ENCODE data around the gene S1PR3. TPM values are rescaled to one million over a fixed set of nuclear protein-coding genes. Genes with fewer than 3 reads are reported as not detected.
A peak's percentile ranks its signal among the peaks of the same experiment; 100 is the strongest.

S1PR3 gene
- total RNA-seq, 4 donors from 2014 or later: 4.3 to 13.5 (median 5.6) TPM

- H3K9me3 ChIP-seq: no peaks in the 10 kb centered on the region
- TF ChIP-seq EP300 (IDR thresholded peaks at IDR 0.05) (no peak), POLR2AphosphoS5 (IDR thresholded peaks at IDR 0.05) (no peak), CTCF (IDR thresholded peaks at IDR 0.05) (no peak), POLR2A (IDR thresholded peaks at IDR 0.05) (no peak)
- 47% methylated on average over 7 of the region's 8 CpGs for WGBS
- no peaks in the 10 kb centered on the region for H3K36me3 ChIP-seq
- DNase-seq (ENCODE audit: low spot score in 2 of 2): no peak
- no peaks in the 10 kb centered on the region for H3K27me3 ChIP-seq
- H3K4me1 ChIP-seq: no peaks in the 10 kb centered on the region
- no peak overlapping the region for H3K4me3 ChIP-seq
- no peak overlapping the region for H3K27ac ChIP-seq
These were observed 21.5 kb upstream of the S1PR3 start for GRCh38 chr9:88969646-88970373.

- no peaks in the 10 kb centered on the region for H3K36me3 ChIP-seq
- no peaks in the 10 kb centered on the region for H3K27me3 ChIP-seq
- no peak overlapping the region for H3K4me3 ChIP-seq
- DNase-seq (ENCODE audit: low spot score in 2 of 2): peak in 1 of 2 donors; percentile 41
- no peaks in the 10 kb centered on the region for H3K9me3 ChIP-seq
- 88% methylated on average over 21 of the region's 23 CpGs for WGBS
- H3K4me1 ChIP-seq: no peaks in the 10 kb centered on the region
- TF ChIP-seq POLR2AphosphoS5 (IDR thresholded peaks at IDR 0.05) (no peak), POLR2A (IDR thresholded peaks at IDR 0.05) (no peak), EP300 (IDR thresholded peaks at IDR 0.05) (no peak), CTCF (IDR thresholded peaks at IDR 0.05) (no peak)
- no peak overlapping the region for H3K27ac ChIP-seq
These were observed 19.9 kb upstream of the S1PR3 start for GRCh38 chr9:88971131-88971960.

GRCh38 chr9:88972401-88972800, 18.9 kb upstream of the S1PR3 start:
- Histone ChIP-seq H3K4me1 (no peaks in the 10 kb centered on the region), H3K27me3 (no peaks in the 10 kb centered on the region), H3K36me3 (no peaks in the 10 kb centered on the region), H3K9me3 (no peaks in the 10 kb centered on the region), H3K4me3 (no peak overlapping the region), H3K27ac (no peak overlapping the region)
- TF ChIP-seq EP300 (IDR thresholded peaks at IDR 0.05) (no peak), CTCF (IDR thresholded peaks at IDR 0.05) (no peak), POLR2AphosphoS5 (IDR thresholded peaks at IDR 0.05) (no peak), POLR2A (IDR thresholded peaks at IDR 0.05) (no peak)
- 85% methylated on average over 4 of the region's 4 CpGs for WGBS
- peak in 1 of 2 donors; percentile 7 for DNase-seq (ENCODE audit: low spot score in 2 of 2)

GRCh38 chr9:88973281-88974045, 17.8 kb upstream of the S1PR3 start:
- no peaks in the 10 kb centered on the region for H3K36me3 ChIP-seq
- no peak overlapping the region for H3K4me3 ChIP-seq
- H3K9me3 ChIP-seq: no peaks in the 10 kb centered on the region
- H3K27me3 ChIP-seq: no peaks in the 10 kb centered on the region
- H3K27ac ChIP-seq: no peak overlapping the region
- H3K4me1 ChIP-seq: no peaks in the 10 kb centered on the region
- WGBS: 91% methylated on average over 12 of the region's 12 CpGs
- TF ChIP-seq CTCF (IDR thresholded peaks at IDR 0.05) (no peak), POLR2A (IDR thresholded peaks at IDR 0.05) (no peak), POLR2AphosphoS5 (IDR thresholded peaks at IDR 0.05) (no peak), EP300 (IDR thresholded peaks at IDR 0.05) (no peak)
- peak in 1 of 2 donors; percentile 38 for DNase-seq (ENCODE audit: low spot score in 2 of 2)
